VCaP (cell line): ENCODE measurements around the gene PROSER3.

Experiments used
- H3K27ac ChIP-seq: fragments of 450-650 bp; 2 replicates; pipeline ENCODE4 v1.5.1; 2017
- TF ChIP-seq, protein P1 (sequence below): fragments of 450-650 bp; conservative IDR thresholded peaks from 2 replicates; pipeline ENCODE4 v1.5.1; 2017; ENCODE audit warnings: mild to moderate bottlenecking, moderate library complexity

PROSER3 gene

DNA sequence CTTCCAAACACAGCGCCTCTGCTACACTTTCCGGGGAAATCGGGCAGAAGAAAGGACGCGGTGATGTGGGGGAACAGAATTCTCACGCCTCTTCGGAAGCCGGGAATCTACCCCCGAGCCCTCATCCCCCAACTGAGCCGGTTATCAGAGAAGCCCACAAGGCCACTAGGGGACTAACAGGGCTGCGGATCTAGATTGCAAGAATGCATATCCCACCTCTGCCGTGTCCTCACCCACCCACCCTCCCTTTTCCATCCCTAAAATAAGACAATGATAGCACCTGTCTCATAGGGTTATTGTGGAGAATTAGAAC is 16.8 kb upstream of the PROSER3 start:
- TF ChIP-seq, protein P1, sequence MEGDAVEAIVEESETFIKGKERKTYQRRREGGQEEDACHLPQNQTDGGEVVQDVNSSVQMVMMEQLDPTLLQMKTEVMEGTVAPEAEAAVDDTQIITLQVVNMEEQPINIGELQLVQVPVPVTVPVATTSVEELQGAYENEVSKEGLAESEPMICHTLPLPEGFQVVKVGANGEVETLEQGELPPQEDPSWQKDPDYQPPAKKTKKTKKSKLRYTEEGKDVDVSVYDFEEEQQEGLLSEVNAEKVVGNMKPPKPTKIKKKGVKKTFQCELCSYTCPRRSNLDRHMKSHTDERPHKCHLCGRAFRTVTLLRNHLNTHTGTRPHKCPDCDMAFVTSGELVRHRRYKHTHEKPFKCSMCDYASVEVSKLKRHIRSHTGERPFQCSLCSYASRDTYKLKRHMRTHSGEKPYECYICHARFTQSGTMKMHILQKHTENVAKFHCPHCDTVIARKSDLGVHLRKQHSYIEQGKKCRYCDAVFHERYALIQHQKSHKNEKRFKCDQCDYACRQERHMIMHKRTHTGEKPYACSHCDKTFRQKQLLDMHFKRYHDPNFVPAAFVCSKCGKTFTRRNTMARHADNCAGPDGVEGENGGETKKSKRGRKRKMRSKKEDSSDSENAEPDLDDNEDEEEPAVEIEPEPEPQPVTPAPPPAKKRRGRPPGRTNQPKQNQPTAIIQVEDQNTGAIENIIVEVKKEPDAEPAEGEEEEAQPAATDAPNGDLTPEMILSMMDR = peak; percentile 24; the same call in 1 of the 2 replicates
- H3K27ac ChIP-seq = peak overlapping the region; percentile 85

DNA sequence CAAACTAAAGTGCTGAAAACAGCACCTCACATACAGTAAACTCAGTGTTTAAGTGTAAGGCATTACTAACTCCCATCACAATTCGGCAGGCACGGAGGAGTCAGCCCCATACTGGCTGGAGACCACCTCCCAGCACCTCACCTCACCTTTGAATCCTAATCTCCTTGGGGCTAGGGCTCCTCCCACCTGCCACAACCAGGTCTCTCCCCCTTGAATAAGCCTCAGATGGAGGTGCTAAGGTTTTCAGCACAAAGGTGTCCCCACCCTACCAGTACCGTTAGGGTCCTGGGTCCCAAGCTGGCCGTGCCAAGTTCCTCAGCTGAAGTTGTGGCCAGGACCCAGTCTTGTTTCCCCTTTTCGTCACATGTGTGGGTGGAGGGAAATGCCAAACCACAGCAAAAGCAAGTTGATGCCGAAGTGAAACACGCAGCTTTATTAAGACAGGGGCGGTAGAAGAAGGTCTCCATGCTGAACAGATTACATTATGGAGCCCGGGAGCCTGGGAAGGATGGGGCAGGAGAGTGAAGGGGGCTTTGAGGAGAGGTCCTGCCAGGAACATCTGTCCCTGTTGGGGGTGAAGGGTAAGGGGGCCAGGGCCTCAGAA is 15.8 kb upstream of the PROSER3 start, which contains the start of gene IGFLR1:
IGFLR1 (minus strand) TSS at position 332 of the 604 bp plus-strand sequence. CDS start 1,272 bp downstream, outside the sequence.
- H3K27ac ChIP-seq = peak within 1 kb of the TSS; percentile 85
- TF ChIP-seq, protein P1 = no peak

DNA sequence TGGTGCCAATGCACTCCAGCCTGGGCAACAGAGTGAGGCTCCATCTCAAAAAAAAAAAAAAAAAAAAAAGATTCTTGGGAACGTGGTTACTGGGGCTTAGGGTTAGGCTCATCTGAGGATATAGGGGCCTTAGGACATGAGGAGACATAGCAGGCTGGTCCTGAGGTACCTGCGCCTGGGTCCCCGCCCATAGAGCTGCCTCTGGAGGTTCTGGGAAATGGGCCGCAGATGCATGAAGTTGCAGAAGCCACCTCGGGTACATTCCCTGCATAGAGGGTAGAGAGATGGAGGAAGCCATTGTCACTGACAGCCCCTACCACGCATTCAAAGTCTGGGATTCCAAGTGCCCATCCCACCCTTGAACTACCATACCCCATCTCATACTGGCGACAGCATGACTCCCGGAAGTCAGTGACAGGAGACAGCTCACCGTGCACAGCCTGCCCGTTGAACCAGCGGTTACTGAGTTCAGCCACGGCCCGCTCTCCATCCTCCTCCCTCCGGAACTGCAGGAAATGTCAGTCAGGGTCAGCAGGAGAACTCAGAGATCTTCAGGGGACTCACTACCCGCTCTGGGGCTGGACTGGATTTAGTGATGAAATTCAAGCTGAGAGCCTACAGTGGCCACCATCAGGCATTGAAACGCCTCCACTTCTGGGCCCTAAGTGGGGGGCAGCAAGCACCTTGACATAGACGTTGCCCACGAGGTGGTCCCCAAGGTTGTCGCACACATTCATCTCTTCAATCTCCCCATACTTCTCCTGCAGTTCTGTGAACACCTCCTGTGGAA is 14.1 kb upstream of the PROSER3 start:
- TF ChIP-seq, protein P1 = no peak
- H3K27ac ChIP-seq = peak overlapping the region; percentile 97

DNA sequence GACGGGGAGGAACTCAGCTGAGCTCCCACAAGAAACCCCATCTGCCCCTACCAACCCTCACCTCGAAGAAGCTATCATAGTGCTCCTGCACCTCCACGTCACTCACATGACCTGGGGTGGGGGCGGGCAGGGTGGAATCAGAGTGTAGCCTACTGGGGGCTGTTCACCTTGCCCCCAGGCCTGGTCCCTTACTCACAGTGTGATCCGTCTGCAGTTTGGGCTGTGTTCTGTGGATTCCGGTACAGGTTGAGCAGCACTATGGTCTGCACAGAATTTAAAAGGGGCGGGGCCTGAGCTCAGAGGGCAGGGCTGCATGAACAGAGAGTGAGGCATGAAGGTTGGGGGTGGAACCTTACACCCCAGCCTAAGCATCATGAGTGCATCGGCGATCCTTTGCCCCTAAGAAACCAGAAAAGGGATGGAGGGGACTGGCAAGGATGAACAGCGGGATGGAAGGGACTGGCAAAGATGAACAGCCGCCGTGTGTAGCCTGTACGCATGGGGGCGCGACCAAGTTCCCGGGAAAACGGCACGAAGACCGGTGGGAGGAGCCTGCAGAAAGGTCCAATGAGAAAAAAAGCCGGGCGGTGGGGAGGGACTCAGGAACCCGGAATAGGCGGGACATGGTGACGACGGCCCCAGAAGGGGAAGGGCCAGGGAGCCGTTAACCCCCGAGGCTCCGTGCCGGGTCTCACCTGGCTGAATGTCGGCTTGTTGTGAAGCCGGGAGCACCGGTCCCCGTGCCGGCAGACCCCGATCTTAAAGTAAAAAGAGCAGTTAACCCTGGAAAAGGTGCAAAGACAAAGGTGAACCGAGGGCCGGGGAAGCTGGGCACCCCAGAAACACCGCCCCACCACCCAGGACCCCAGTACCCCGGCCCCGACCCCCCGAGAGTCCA is 13.3 kb upstream of the PROSER3 start:
- TF ChIP-seq, protein P1 = peak; percentile 65
- H3K27ac ChIP-seq = peak overlapping the region; percentile 97

DNA sequence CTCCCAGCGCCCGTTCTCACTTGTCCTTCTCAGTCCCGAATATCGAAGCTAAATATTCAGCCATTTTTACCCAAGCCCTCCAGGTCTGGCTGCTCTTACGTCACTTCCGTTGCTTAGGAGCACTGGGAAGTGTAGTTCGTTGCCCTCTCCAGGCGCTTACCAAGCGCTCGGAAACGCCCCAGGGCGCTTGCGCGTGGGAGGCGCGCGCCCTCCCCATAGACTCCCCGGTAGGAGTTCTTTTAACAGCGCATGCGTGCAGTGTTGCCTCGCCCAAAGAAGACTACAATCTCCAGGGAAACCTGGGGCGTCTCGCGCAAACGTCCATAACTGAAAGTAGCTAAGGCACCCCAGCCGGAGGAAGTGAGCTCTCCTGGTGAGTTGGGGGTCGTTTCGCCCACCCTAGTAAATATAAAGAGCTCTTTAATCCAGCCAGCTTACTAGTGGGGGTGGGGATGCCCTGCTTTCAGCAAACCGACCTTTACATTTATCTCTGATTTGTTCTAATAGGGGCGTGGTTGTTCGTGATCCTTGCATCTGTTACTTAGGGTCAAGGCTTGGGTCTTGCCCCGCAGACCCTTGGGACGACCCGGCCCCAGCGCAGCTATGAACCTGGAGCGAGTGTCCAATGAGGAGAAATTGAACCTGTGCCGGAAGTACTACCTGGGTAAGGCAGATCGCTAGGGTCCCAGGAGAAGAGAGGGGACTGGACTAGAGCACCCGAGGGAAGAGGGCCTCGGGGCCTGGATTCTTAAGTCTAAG is 12.5 kb upstream of the PROSER3 start, which contains the start of the genes PSENEN and U2AF1L4:
PSENEN (plus strand) TSS at position 324 of the 759 bp plus-strand sequence; CDS start at position 604, 280 bp downstream.
U2AF1L4 (minus strand) TSS at position 91 of the 759 bp plus-strand sequence; CDS start at position 64, 27 bp downstream.
- TF ChIP-seq, protein P1 = no peak
- H3K27ac ChIP-seq = peak within 1 kb of the TSS; percentile 97

DNA sequence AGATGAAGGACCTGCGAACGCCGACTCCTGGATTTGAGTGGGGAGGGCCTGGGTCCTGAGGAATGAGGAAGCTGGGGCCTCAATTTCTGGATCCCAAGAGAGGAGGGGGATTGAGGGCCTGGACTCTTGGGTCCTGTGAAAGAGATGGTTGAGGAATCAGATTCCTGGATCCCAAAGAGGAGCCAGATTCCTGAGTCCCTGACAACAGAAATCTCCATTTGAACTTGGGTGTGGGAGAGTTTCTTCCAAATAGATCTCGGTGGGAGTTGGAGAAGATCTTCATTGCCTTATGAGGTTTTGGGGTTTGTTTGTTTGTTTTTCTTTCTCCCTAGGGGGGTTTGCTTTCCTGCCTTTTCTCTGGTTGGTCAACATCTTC is 11.9 kb upstream of the PROSER3 start:
- peak overlapping the region; percentile 97 for H3K27ac ChIP-seq
- TF ChIP-seq, protein P1 = no peak
